SK-N-MC (cell line): ENCODE measurements around the gene PRR15L.

Experiments
- DNase-seq: peaks from one replicate; pipeline ENCODE4 v3.0.0-alpha.2; 2011; ENCODE audit warnings: low read depth, low spot score
- H3K27ac ChIP-seq: fragments of 200-600 bp; sonication (generic); 2 replicates; pipeline ENCODE4 v1.5.1; 2016; ENCODE audit warnings: mixed run types
- H3K36me3 ChIP-seq: fragments of 200-600 bp; sonication (generic); 2 replicates; pipeline ENCODE4 v1.6.1; 2017; ENCODE audit warnings: antibody characterized with exemption, low read length, mixed read lengths; ENCODE audit not compliant: insufficient read depth
- H3K4me3 ChIP-seq: fragments of 200-600 bp; sonication (generic); 2 replicates; pipeline ENCODE4 v1.5.1; 2016
- H3K9ac ChIP-seq: fragments of 200-600 bp; sonication (generic); 2 replicates; pipeline ENCODE4 v1.8.0; 2017; ENCODE audit warnings: mixed run types, mixed read lengths; ENCODE audit not compliant: insufficient read length
- H3K9me3 ChIP-seq: fragments of 200-600 bp; sonication (generic); 2 replicates; pipeline ENCODE4 v1.6.1; 2017; ENCODE audit warnings: low read depth, mild to moderate bottlenecking, antibody characterized with exemption, low read length, moderate library complexity, mixed read lengths
- EZH2 ChIP-seq: fragments of 200-600 bp; sonication (generic); IDR thresholded peaks from one replicate; pipeline ENCODE4 v1.6.1; 2017; ENCODE audit warnings: antibody characterized with exemption
- FOXP2 ChIP-seq: optimal IDR thresholded peaks from 2 replicates; pipeline ENCODE3; 2011; ENCODE audit warnings: mild to moderate bottlenecking, moderate library complexity; ENCODE audit not compliant: insufficient read depth; ENCODE audit errors: extremely low read length, control extremely low read depth
- POLR2AphosphoS5 ChIP-seq: IDR thresholded peaks from 2 replicates; pipeline ENCODE4 v1.6.1; 2012; ENCODE audit warnings: mild to moderate bottlenecking, low read depth, low read length, borderline replicate concordance

Gene PRR15L

DNA sequence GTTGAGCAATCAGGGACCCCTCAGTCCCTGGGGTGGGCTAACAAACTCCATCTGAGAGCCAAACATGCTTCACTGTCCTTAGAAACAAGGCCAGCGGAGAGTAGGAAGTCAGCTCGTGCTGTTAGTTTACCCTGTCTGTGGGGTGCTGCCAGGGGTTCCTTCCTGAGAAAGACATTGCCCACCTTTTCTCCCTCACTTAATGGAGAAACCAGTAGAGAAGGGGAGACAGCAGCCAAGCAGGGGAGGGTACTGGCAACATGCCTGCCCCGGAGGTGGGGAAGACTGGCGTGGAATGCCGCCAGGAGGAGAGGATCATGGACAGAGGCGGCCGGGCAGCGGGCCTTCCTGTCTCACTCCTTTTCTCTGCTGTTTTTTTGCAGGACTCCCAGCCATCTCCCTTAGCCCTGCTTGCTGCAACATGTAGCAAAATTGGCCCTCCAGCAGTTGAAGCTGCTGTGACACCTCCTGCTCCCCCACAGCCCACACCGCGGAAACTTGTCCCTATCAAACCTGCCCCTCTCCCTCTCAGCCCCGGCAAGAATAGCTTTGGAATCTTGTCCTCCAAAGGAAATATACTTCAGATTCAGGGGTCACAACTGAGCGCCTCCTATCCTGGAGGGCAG, 41.8 kb downstream of the PRR15L start:
- DNase-seq = no peak
- TF ChIP-seq POLR2AphosphoS5 = no peak
- TF ChIP-seq EZH2 = no peak
- no peak for TF ChIP-seq FOXP2
- no peaks in the 10 kb centered on the region for H3K36me3 ChIP-seq
- no peaks in the 10 kb centered on the region for H3K9me3 ChIP-seq
- no peak overlapping the region for H3K4me3 ChIP-seq
- no peak overlapping the region for H3K9ac ChIP-seq
- H3K27ac ChIP-seq = no peak overlapping the region

DNA sequence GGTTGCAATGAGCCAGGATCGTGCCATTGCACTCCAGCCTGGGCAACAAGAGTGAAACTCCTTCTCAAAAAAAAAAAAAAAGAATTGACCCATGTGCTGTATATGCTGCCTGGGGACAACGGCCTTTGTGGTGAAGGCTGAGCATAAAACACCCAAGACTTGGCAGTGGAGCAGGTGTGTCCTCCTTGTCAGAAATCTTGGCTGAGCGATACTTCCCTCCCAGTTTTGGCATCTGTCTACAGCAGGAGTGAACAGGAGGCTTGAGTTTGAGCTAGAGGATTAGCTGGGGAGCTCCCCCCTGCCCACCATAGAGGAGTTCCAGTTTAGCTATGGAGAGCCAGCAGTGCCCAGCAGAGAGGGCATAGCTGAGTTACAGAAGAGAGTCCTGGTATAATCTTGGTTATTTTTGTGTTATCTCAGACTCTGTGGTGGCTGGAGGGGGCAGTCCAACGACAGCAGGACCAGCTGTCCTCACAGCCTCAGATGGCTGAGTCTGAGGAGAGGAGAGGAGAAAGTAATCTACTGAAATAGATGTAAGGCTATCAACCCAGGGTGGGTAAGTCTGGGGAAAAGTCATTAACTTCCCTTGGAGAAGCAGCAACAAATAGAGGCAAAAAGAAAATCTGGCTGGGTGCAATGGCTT, 43.3 kb downstream of the PRR15L start:
- no peak for DNase-seq
- no peak overlapping the region for H3K9ac ChIP-seq
- no peak for TF ChIP-seq POLR2AphosphoS5
- no peak for TF ChIP-seq FOXP2
- no peak for TF ChIP-seq EZH2
- no peak overlapping the region for H3K4me3 ChIP-seq
- H3K9me3 ChIP-seq = no peaks in the 10 kb centered on the region
- H3K36me3 ChIP-seq = no peaks in the 10 kb centered on the region
- H3K27ac ChIP-seq = no peak overlapping the region

DNA sequence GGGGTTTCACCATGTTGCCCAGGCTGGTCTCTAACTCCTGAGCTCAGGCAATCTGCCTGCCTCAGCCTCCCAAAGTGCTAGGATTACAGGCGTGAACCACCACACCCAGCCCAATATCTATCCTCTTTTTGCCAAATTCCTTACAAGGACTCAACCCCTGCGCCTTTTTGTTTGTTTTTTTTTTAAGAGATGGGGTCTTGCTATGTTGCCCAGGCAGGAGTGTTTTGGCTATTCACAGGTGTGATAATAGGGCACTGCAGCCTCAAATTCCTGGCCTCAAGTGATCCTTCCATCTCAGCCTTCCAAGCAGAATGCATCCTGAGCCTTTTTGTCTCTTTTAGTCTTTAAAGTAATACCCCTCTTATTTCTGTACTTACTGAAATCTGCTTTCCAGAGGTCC, 44.6 kb downstream of the PRR15L start:
- no peak overlapping the region for H3K4me3 ChIP-seq
- no peak overlapping the region for H3K27ac ChIP-seq
- no peaks in the 10 kb centered on the region for H3K36me3 ChIP-seq
- no peak for TF ChIP-seq FOXP2
- no peak for DNase-seq
- H3K9ac ChIP-seq = no peak overlapping the region
- H3K9me3 ChIP-seq = no peaks in the 10 kb centered on the region

DNA sequence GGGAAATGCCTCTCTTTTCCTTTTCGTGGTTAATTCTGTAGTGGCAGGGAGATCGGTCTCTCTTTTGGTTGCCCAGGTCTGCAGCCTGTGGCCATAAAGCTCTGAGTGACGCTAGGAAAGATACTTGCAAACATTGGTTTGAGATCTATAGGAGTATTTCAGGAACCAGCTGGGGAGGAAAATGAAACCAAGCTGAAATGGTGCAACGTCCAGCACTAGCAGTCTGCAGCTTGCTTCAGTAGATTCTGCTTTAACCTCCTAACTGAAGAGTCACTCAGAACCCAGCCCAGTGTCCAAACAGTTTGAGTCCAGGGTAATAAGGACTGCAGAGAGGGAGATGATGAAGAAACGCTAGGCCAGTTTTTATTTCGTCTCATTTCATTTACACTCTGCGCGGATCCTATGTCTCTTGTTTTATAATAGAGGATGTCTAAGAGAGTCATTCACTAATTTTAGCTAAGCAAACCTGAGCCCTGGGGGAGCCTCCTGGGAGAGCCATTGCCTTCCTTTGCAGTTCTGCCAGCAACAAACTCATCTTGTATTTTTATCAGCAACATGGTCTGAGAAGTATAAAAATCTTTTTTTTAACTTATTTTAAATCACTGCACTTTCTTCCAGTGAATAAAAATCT, 49.6 kb downstream of the PRR15L start:
- H3K4me3 ChIP-seq = no peak overlapping the region
- no peak overlapping the region for H3K9ac ChIP-seq
- no peak for TF ChIP-seq FOXP2
- no peaks in the 10 kb centered on the region for H3K9me3 ChIP-seq
- no peak overlapping the region for H3K27ac ChIP-seq
- no peak for DNase-seq
- H3K36me3 ChIP-seq = no peaks in the 10 kb centered on the region

DNA sequence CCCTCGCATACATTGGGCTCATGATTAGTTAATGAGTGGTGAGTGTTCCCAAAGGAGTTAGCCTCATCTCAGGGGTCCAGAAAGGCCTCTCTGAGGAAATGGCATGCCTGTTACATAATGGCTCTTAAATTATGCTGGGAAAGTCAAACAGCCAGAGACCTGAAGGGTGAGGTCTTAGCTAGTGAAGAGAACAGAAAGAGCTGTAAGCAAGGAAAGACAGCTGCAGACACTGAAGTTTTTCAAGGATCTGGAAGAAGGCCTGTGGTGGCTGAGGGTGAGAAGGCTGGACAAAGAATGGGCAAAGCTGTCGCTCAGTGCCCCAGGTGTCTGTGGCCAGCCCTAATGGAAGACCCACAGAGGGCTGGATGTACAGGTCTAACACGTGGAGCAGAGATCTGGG, 51.2 kb downstream of the PRR15L start:
- H3K36me3 ChIP-seq = no peaks in the 10 kb centered on the region
- no peak for TF ChIP-seq EZH2
- TF ChIP-seq POLR2AphosphoS5 = no peak
- no peak for TF ChIP-seq FOXP2
- DNase-seq = no peak
- H3K9ac ChIP-seq = no peak overlapping the region
- H3K27ac ChIP-seq = no peak overlapping the region
- H3K4me3 ChIP-seq = no peak overlapping the region
- H3K9me3 ChIP-seq = no peaks in the 10 kb centered on the region

DNA sequence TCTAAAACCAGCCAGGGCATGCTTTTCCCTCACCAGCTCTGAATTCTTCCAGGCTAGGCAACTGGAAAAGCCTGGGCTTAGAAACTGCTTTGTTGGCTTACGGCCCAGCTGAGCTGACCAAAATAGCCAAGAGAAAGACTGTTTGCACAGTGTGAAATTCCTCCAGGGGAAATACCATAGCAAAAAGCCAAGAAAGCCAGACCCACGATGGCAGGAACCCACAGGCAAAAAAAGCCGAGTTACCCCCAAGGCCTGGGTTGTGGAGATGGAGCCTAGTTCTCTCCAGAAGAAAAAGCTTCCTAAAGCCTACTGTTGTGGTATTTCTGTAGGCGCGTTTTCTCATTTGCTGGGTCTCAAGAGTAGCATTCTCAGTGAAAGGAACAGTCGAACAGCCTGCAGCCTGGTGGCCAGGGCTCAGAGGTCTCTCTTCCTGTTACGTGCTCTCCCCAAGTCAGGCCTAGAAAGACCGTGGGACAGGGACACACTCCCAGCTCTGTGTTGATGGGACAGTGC, 52.4 kb downstream of the PRR15L start:
- Histone ChIP-seq H3K27ac (no peak overlapping the region), H3K9me3 (no peaks in the 10 kb centered on the region), H3K36me3 (no peaks in the 10 kb centered on the region), H3K9ac (no peak overlapping the region), H3K4me3 (no peak overlapping the region)
- DNase-seq = no peak
- TF ChIP-seq FOXP2 = no peak
- TF ChIP-seq POLR2AphosphoS5 = no peak
- no peak for TF ChIP-seq EZH2

DNA sequence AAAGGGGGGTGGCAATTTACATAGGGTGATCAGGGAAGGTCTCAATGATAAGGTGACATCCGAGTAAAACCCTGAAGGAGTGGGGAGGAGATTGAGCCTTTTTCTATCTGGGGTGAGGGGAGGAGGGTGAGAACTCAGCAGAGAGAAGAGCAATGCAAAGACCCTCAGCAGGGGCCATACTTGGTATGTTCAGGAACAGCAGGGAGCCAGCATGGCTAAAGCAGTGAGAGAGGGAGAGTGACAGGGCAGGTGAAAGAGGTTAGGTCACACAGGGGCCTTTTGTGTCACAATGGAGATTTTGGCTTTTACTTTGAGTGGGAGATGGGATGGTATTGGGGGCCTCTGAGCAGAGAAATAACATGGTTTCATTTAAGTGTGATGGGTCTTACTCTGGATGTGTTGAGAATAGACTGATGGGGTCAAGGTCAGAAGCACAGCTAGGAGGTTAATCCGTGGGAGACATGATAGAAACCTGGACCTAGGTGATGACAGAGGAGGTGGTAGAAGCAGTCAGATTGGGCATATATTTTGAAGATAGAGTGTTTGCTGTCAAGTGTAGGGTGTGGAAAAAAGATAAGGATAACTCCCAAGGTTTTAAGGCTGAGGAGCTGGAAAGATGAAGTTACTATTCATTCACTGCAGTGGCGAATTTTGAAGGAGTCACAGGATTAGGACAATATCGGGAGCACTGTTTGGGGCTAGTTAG, 55.5 kb downstream of the PRR15L start:
- Histone ChIP-seq H3K9ac (no peak overlapping the region), H3K27ac (no peak overlapping the region), H3K4me3 (no peak overlapping the region), H3K9me3 (no peaks in the 10 kb centered on the region), H3K36me3 (no peaks in the 10 kb centered on the region; the same call in 1 of the 2 replicates)
- no peak for DNase-seq
- no peak for TF ChIP-seq FOXP2
- no peak for TF ChIP-seq POLR2AphosphoS5
- no peak for TF ChIP-seq EZH2
